Measurements from ENCODE around the gene DUSP22. TPM values are rescaled to one million over a fixed set of nuclear protein-coding genes. Genes with fewer than 3 reads are reported as not detected.

The DUSP22 gene
- total RNA-seq, 2 donors from 2014 or later = 20.5 to 24.5 TPM

DNA sequence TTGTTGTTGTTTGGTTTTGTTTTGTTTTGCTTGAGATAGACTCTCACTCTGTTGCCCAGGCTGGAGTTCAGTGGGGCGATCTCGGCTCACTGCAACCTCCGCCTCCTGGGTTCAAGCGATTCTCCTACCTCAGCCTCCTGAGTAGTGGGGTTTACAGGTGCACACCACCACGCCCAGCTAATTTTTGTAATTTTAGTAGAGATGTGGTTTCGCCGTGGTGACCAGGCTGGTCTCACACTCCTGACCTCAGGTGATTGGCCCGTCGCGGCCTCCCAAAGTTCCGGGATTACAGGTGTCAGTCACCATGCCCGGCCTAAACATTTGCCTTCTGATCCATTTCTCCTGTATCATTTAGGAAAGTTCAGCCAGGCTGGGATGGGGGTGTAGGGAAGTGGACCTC is 17.7 kb downstream of the DUSP22 start:
- Histone ChIP-seq H3K4me1 (peaks cover 5% of the 10 kb centered on the region), H3K9ac (ENCODE audit: low read depth in 2 of 2, low read length in 2 of 2) (no peak overlapping the region)
- no peak for DNase-seq

DNA sequence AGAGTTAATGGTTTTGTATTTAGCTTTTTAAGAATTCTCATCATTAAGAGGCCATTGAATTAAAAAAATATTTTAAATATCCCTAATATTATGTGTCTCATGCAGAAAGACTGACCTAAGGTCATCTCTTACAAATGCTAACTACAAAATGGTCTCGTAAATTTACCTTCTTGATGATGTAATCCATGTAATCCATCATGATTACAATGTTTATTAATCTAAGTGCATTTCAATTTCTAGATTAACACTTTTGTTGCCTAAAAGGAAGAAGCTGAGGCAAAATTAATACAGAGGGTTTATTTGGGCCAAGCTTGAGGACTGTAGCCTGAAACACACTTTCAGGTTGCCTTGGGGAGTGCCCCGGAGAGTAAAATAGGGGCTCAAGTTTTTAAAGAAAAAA is 18.4 kb downstream of the DUSP22 start:
- Histone ChIP-seq H3K9me3 (no peaks in the 10 kb centered on the region), H3K4me3 (no peak overlapping the region), H3K9ac (ENCODE audit: low read depth in 2 of 2, low read length in 2 of 2) (no peak overlapping the region), H3K27me3 (no peaks in the 10 kb centered on the region), H3K4me1 (peaks cover 5% of the 10 kb centered on the region), H3K36me3 (no peaks in the 10 kb centered on the region), H3K27ac (no peak overlapping the region)
- no peak for DNase-seq
- intact Hi-C loops (cut with DNase I) = no loop called here
- TF ChIP-seq, protein P1, sequence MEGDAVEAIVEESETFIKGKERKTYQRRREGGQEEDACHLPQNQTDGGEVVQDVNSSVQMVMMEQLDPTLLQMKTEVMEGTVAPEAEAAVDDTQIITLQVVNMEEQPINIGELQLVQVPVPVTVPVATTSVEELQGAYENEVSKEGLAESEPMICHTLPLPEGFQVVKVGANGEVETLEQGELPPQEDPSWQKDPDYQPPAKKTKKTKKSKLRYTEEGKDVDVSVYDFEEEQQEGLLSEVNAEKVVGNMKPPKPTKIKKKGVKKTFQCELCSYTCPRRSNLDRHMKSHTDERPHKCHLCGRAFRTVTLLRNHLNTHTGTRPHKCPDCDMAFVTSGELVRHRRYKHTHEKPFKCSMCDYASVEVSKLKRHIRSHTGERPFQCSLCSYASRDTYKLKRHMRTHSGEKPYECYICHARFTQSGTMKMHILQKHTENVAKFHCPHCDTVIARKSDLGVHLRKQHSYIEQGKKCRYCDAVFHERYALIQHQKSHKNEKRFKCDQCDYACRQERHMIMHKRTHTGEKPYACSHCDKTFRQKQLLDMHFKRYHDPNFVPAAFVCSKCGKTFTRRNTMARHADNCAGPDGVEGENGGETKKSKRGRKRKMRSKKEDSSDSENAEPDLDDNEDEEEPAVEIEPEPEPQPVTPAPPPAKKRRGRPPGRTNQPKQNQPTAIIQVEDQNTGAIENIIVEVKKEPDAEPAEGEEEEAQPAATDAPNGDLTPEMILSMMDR (IDR thresholded peaks at IDR 0.05) = no peak

More for the DNA sequence above, 17.7 kb downstream of the DUSP22 start:
- Histone ChIP-seq H3K27me3 (no peaks in the 10 kb centered on the region), H3K36me3 (no peaks in the 10 kb centered on the region), H3K27ac (no peak overlapping the region), H3K9me3 (no peaks in the 10 kb centered on the region), H3K4me3 (no peak overlapping the region)
- TF ChIP-seq, protein P1 (IDR thresholded peaks at IDR 0.05) = no peak
- intact Hi-C loops (cut with DNase I) = no loop called here

DNA sequence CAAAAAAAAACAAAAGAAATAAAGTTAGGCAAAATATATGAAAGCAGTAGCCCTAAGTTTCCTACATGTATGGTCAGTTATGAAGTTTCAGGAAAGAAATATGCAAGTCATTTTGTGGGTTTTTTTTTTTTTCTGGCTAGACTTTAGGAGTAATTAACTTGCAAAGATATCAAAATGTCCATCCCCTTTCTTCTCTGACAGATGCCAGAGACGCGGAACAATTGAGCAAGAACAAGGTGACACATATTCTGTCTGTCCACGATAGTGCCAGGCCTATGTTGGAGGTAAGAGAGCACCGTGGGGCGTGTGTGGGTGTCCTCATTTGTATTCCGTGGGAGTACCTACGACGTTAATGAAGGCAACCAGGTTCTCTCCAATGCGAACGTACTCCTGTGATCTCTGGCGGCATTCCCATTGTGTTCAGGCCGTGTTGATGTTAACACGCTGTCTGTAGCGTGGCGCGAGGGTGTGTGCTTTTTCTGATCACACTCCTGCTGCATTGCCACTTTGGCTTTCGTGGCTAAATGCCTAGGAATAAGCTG is 19.5 kb downstream of the DUSP22 start:
- TF ChIP-seq, protein P1 (IDR thresholded peaks at IDR 0.05) = no peak
- no peak overlapping the region for H3K9ac ChIP-seq (ENCODE audit: low read depth in 2 of 2, low read length in 2 of 2)
- no peaks in the 10 kb centered on the region for H3K27me3 ChIP-seq
- H3K36me3 ChIP-seq = no peaks in the 10 kb centered on the region
- no peak overlapping the region for H3K27ac ChIP-seq
- H3K9me3 ChIP-seq = no peaks in the 10 kb centered on the region
- peaks cover 5% of the 10 kb centered on the region for H3K4me1 ChIP-seq
- no peak overlapping the region for H3K4me3 ChIP-seq
- no peak for DNase-seq
- intact Hi-C loops (cut with DNase I) = no loop called here

DNA sequence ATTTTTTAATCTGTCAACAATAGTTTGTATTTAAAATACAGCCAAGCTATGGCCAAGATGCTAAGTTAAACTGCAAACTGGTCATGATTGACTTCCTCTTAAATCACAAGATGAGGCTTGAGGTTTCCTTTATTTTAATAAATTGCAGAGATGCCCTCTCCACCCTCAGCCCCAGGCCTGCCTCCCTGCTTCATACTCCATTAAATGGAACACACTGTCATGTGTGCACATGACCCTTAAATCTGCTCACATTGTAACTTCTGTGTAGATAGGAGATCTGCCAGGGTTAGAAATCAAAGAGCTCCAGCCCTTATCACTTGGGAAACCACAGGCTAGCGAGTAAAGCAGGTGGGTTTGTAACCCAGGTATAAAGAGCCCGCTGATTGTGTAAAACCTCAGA is 20.8 kb downstream of the DUSP22 start:
- Histone ChIP-seq H3K27me3 (no peaks in the 10 kb centered on the region), H3K27ac (no peak overlapping the region), H3K4me3 (no peak overlapping the region), H3K9ac (ENCODE audit: low read depth in 2 of 2, low read length in 2 of 2) (no peak overlapping the region), H3K9me3 (no peaks in the 10 kb centered on the region), H3K4me1 (peaks cover 5% of the 10 kb centered on the region), H3K36me3 (no peaks in the 10 kb centered on the region)
- intact Hi-C loops (cut with DNase I) = no loop called here
- TF ChIP-seq, protein P1 (IDR thresholded peaks at IDR 0.05) = no peak
- no peak for DNase-seq

DNA sequence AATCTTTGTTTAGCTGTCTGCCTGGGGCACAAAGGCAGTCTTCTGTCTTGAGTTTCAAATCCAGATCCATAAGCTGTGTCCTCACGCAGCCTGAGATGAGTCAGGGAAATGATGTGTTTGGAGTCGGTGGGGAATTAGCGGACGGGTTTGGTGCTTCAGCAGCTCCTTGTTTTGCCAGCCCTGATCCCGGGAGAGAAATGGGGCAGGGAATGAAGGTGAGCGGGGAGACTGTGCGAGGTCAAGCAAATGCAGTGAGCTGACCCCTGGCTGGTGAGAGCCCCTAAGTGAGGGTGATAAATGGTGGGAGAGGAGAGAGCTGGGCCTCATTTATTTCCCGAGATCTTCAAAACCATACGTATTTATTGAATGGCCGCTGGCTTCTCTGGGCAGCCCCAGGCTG is 21.6 kb downstream of the DUSP22 start:
- peaks cover 5% of the 10 kb centered on the region for H3K4me1 ChIP-seq
- no peaks in the 10 kb centered on the region for H3K9me3 ChIP-seq
- no peak overlapping the region for H3K27ac ChIP-seq
- intact Hi-C loops (cut with DNase I) = no loop called here
- TF ChIP-seq, protein P1 (IDR thresholded peaks at IDR 0.05) = no peak
- no peak for DNase-seq
- no peak overlapping the region for H3K9ac ChIP-seq (ENCODE audit: low read depth in 2 of 2, low read length in 2 of 2)
- no peaks in the 10 kb centered on the region for H3K27me3 ChIP-seq
- H3K36me3 ChIP-seq = no peaks in the 10 kb centered on the region
- H3K4me3 ChIP-seq = no peak overlapping the region

Measured in colonic mucosa (tissue), 4 donors.